HEK293 (cell line): Measurements from ENCODE around the gene CHIT1.

Experiments used
- RBAK ChIP-seq: fragments of 450-650 bp; formaldehyde crosslinking; IDR thresholded peaks from 2 replicates; pipeline ENCODE4 v1.5.1; 2016; ENCODE audit warnings: missing biosample characterization, missing genetic modification characterization
- ZNF302 ChIP-seq: fragments of 450-650 bp; formaldehyde crosslinking; IDR thresholded peaks from 2 replicates; pipeline ENCODE4 v1.5.1; 2016; ENCODE audit warnings: missing biosample characterization, missing genetic modification characterization, low read depth
- ZNF776 ChIP-seq: fragments of 450-650 bp; formaldehyde crosslinking; IDR thresholded peaks from 2 replicates; pipeline ENCODE4 v1.5.0; 2017; ENCODE audit warnings: missing biosample characterization, missing genetic modification characterization, borderline replicate concordance

GRCh38 chr1:203190949-203191348 is 38.5 kb downstream of the CHIT1 start:
- TF ChIP-seq ZNF776 (tag by site-specific recombination) (no peak), ZNF302 (tag by site-specific recombination) (0 out of 2 replicates have a peak, but pooled peaks have one; percentile 38), RBAK (no peak)
